HFFc6 (cell line): ENCODE data around the gene FAP. TPM values are rescaled to one million over a fixed set of nuclear protein-coding genes. Genes with fewer than 3 reads are reported as not detected.

Source experiments
- DNase-seq: peaks from one replicate; pipeline ENCODE4 v3.0.0-alpha.2; 2018
- H3K27ac Mint-ChIP-seq: 2 replicates; pipeline ENCODE4 v1.8.0; 2020; ENCODE audit warnings: mild to moderate bottlenecking, mixed read lengths
- H3K27me3 Mint-ChIP-seq: 2 replicates; pipeline ENCODE4 v1.8.0; 2021; ENCODE audit warnings: mild to moderate bottlenecking, moderate library complexity, mixed read lengths; ENCODE audit not compliant: insufficient read depth
- H3K36me3 Mint-ChIP-seq: 2 replicates; pipeline ENCODE4 v1.8.0; 2021; ENCODE audit warnings: low read depth, mixed read lengths
- H3K4me1 Mint-ChIP-seq: 2 replicates; pipeline ENCODE4 v1.8.0; 2020; ENCODE audit warnings: low read depth, mixed read lengths
- H3K4me3 Mint-ChIP-seq: 2 replicates; pipeline ENCODE4 v1.8.0; 2020; ENCODE audit warnings: mild to moderate bottlenecking, moderate library complexity, mixed read lengths
- H3K9me3 Mint-ChIP-seq: 2 replicates; pipeline ENCODE4 v1.8.0; 2020; ENCODE audit warnings: mild to moderate bottlenecking, mixed read lengths
- CTCF ChIP-seq: fragments of 200-600 bp; sonication (generic); IDR thresholded peaks from 2 replicates; pipeline ENCODE4 v1.5.0; 2021; ENCODE audit warnings: antibody characterized with exemption, mild to moderate bottlenecking
- total RNA-seq, 6 experiments: library from RNA; stranded (reverse); fragmentation: NEBNext Ultra II Directional; extraction: Animal tissue kit (Norgen Biotek cat#: 25700); gene quantifications; 2 replicates in 1 of 6; 3 replicates in 5 of 6; pipeline ENCODE4 v1.2.3, GENCODE V29; 2021

Gene FAP
- total RNA-seq, 6 experiments from 2014 or later: 62.6 to 101 (median 67.0) TPM

GRCh38 chr2:162217598-162217997 lies 25.6 kb downstream of the FAP start:
- H3K9me3 Mint-ChIP-seq: no peaks in the 10 kb centered on the region
- no peak for TF ChIP-seq CTCF
- DNase-seq: no peak
- H3K4me3 Mint-ChIP-seq: no peak overlapping the region
- H3K4me1 Mint-ChIP-seq: peaks cover 32% of the 10 kb centered on the region
- no peak overlapping the region; the same call in 1 of the 2 replicates for H3K27ac Mint-ChIP-seq
- no peaks in the 10 kb centered on the region; the same call in 1 of the 2 replicates for H3K27me3 Mint-ChIP-seq
- H3K36me3 Mint-ChIP-seq: peaks cover 47% of the 10 kb centered on the region

DNA sequence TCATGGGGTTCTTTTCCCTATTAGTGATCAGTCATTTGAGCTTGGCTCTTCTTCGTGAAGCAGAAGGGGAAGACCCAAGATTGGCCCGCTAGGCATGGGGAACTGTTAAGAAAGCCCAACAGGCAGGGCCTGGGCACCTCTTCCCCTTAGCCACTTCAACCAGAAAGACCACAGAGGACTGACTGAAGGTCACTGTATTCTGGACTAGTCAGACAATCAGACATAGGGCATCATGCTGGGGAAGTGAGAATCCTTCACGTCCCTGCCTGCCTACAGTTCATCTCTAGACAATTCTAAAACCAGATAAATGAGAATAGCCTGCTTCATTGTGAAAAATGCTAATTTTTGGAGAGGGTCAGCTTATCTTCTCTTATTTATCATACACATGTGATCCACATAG lies 28.1 kb downstream of the FAP start:
- TF ChIP-seq CTCF: no peak
- no peaks in the 10 kb centered on the region; the same call in 1 of the 2 replicates for H3K27me3 Mint-ChIP-seq
- H3K27ac Mint-ChIP-seq: no peak overlapping the region
- H3K4me3 Mint-ChIP-seq: no peak overlapping the region
- no peaks in the 10 kb centered on the region for H3K9me3 Mint-ChIP-seq
- DNase-seq: no peak
- peaks cover 38% of the 10 kb centered on the region for H3K4me1 Mint-ChIP-seq
- peaks cover 53% of the 10 kb centered on the region for H3K36me3 Mint-ChIP-seq

DNA sequence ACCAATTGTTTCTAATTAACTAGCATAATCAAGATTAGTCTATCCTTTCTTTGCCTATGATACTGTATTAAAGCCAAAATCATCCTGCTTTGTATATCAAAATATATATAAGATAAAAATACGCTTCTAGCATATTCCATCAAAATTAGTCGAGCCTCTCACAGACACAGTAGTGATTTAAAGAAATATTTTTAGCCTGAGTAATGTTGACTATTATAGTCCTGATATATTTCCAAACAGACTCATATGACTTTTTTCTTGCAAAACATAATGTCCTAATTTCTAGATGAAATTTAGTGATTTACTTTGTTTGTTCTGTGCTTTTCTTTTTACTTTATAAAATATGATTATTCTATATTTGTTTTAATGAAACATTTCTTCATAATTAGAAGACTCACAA lies 30.9 kb downstream of the FAP start:
- Mint-ChIP-seq H3K9me3 (no peaks in the 10 kb centered on the region), H3K4me1 (peaks cover 40% of the 10 kb centered on the region), H3K27ac (no peak overlapping the region), H3K27me3 (no peaks in the 10 kb centered on the region), H3K36me3 (peaks cover 40% of the 10 kb centered on the region), H3K4me3 (no peak overlapping the region)
- TF ChIP-seq CTCF: no peak
- no peak for DNase-seq

- H3K36me3 Mint-ChIP-seq: peaks cover 34% of the 10 kb centered on the region
- no peaks in the 10 kb centered on the region for H3K27me3 Mint-ChIP-seq
- no peaks in the 10 kb centered on the region for H3K9me3 Mint-ChIP-seq
- H3K27ac Mint-ChIP-seq: no peak overlapping the region
- peaks cover 37% of the 10 kb centered on the region for H3K4me1 Mint-ChIP-seq
- no peak for TF ChIP-seq CTCF
- no peak overlapping the region for H3K4me3 Mint-ChIP-seq
- no peak for DNase-seq
These were observed 31.5 kb downstream of the FAP start for GRCh38 chr2:162211732-162212131.

- H3K9me3 Mint-ChIP-seq: no peaks in the 10 kb centered on the region
- no peaks in the 10 kb centered on the region; the same call in 1 of the 2 replicates for H3K27me3 Mint-ChIP-seq
- H3K4me1 Mint-ChIP-seq: peaks cover 37% of the 10 kb centered on the region
- peak overlapping the region; percentile 29; the same call in 1 of the 2 replicates for H3K4me3 Mint-ChIP-seq
- H3K27ac Mint-ChIP-seq: peak overlapping the region; percentile 74
- no peak for DNase-seq
- TF ChIP-seq CTCF: no peak
- peaks cover 42% of the 10 kb centered on the region for H3K36me3 Mint-ChIP-seq
These were observed 32.9 kb downstream of the FAP start for GRCh38 chr2:162210385-162210784.

- no peaks in the 10 kb centered on the region for H3K9me3 Mint-ChIP-seq
- peaks cover 27% of the 10 kb centered on the region for H3K4me1 Mint-ChIP-seq
- no peak for TF ChIP-seq CTCF
- peaks cover 55% of the 10 kb centered on the region for H3K36me3 Mint-ChIP-seq
- H3K27me3 Mint-ChIP-seq: no peaks in the 10 kb centered on the region; the same call in none of the 2 replicates
- H3K27ac Mint-ChIP-seq: no peak overlapping the region
- no peak overlapping the region for H3K4me3 Mint-ChIP-seq
- no peak for DNase-seq
These were observed 41.0 kb downstream of the FAP start for GRCh38 chr2:162202203-162202602.
